ENCODE measurements around the gene BTN1A1.

DNA sequence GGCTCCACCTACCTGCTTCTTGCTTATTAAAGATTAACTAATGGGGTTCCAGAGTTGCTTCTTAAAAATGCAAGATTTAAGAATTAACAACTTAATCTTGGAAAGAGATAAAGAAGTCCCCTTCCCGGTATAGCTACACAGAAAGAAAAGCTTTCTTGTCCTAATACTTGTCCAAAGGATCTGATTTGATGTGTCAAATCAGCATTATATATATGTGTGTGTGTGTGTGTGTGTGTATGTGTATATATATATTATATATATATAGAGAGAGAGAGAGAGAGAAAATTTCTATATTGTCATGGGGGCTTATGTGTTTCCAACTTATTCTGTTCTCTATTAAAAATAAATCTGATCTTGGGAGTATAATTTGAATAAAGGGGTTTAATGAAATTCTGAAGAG is 33.4 kb downstream of the BTN1A1 start:
- TF ChIP-seq, protein P1, sequence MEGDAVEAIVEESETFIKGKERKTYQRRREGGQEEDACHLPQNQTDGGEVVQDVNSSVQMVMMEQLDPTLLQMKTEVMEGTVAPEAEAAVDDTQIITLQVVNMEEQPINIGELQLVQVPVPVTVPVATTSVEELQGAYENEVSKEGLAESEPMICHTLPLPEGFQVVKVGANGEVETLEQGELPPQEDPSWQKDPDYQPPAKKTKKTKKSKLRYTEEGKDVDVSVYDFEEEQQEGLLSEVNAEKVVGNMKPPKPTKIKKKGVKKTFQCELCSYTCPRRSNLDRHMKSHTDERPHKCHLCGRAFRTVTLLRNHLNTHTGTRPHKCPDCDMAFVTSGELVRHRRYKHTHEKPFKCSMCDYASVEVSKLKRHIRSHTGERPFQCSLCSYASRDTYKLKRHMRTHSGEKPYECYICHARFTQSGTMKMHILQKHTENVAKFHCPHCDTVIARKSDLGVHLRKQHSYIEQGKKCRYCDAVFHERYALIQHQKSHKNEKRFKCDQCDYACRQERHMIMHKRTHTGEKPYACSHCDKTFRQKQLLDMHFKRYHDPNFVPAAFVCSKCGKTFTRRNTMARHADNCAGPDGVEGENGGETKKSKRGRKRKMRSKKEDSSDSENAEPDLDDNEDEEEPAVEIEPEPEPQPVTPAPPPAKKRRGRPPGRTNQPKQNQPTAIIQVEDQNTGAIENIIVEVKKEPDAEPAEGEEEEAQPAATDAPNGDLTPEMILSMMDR (optimal IDR thresholded peaks at IDR 0.05 in 1 of 3, IDR thresholded peaks at IDR 0.05 in 1 of 3, conservative IDR thresholded peaks at IDR 0.05 in 1 of 3; ENCODE audit: extremely low read depth in 1 of 3, insufficient read depth in 2 of 3, low read length in 3 of 3): no peak
- no peak for TF ChIP-seq EZH2 (IDR thresholded peaks at IDR 0.05; ENCODE audit: low read length)

Measured in keratinocyte (primary cell).